ENCODE results near the gene HLA-DQA2.
A peak's percentile ranks its signal among the peaks of the same experiment; 100 is the strongest.

Gene HLA-DQA2

GRCh38 chr6:32785781-32786533 is 44.8 kb downstream of the HLA-DQA2 start:
- POLR2A ChIA-PET: interaction anchor here (0.9 kb wide), 1 partner anchor 52 kb away, joined by 3 read pairs; no protein-coding TSS in a partner anchor
- CTCF ChIA-PET: interaction anchor here (0.7 to 2.0 kb wide), 16 partner anchors 24 to 540 kb away, joined by 3 to 14 read pairs (median 4); partner anchors contain the start of genes PSMB9 and TAP1
- peak; percentile 70 for DNase-seq (ENCODE audit: extremely low spot score)
- TF ChIP-seq FOXK2 (IDR thresholded peaks at IDR 0.05) (no peak), ELF4 (IDR thresholded peaks at IDR 0.05) (no peak), PKNOX1 (IDR thresholded peaks at IDR 0.05) (no peak)

- POLR2A ChIA-PET: no interaction called here
- CTCF ChIA-PET: no interaction called here
- no peak for DNase-seq (ENCODE audit: extremely low spot score)
- TF ChIP-seq ARNT (IDR thresholded peaks at IDR 0.05) (no peak), FOXA1 (IDR thresholded peaks at IDR 0.05) (no peak), NFRKB (IDR thresholded peaks at IDR 0.05) (no peak), PKNOX1 (IDR thresholded peaks at IDR 0.05) (no peak), ELF4 (IDR thresholded peaks at IDR 0.05) (no peak), BHLHE40 (IDR thresholded peaks at IDR 0.05; ENCODE audit: borderline replicate concordance) (no peak), FOXM1 (IDR thresholded peaks at IDR 0.05; ENCODE audit: borderline replicate concordance) (no peak), ZNF384 (IDR thresholded peaks at IDR 0.05) (no peak), HDGF (IDR thresholded peaks at IDR 0.05; ENCODE audit: borderline replicate concordance) (no peak), TARDBP (IDR thresholded peaks at IDR 0.05) (no peak), LEF1 (IDR thresholded peaks at IDR 0.05; ENCODE audit: borderline replicate concordance) (no peak)
Observed at GRCh38 chr6:32790306-32790705, 49.1 kb downstream of the HLA-DQA2 start.

GRCh38 chr6:32792901-32793435 is 51.8 kb downstream of the HLA-DQA2 start:
- CTCF ChIA-PET: interaction anchor here (0.6 to 1.1 kb wide), 2 partner anchors 92 to 310 kb away, joined by 3 to 9 read pairs; no protein-coding TSS in a partner anchor
- TF ChIP-seq SUZ12 (IDR thresholded peaks at IDR 0.05) (no peak), FOXK2 (IDR thresholded peaks at IDR 0.05) (no peak), NFRKB (IDR thresholded peaks at IDR 0.05) (no peak), LEF1 (IDR thresholded peaks at IDR 0.05; ENCODE audit: borderline replicate concordance) (no peak), ARNT (IDR thresholded peaks at IDR 0.05) (no peak), TARDBP (IDR thresholded peaks at IDR 0.05) (no peak), ZNF384 (IDR thresholded peaks at IDR 0.05) (no peak), L3MBTL2 (conservative IDR thresholded peaks at IDR 0.05) (no peak), SP1 (IDR thresholded peaks at IDR 0.05) (no peak), CTBP1 (IDR thresholded peaks at IDR 0.05; ENCODE audit: borderline replicate concordance) (no peak), PKNOX1 (IDR thresholded peaks at IDR 0.05) (no peak)
- POLR2A ChIA-PET: interaction anchor here (1.0 kb wide), 1 partner anchor 46 kb away, joined by 3 read pairs; the partner anchor contains the start of gene TAP2

GRCh38 chr6:32794510-32794909 is 53.3 kb downstream of the HLA-DQA2 start:
- TF ChIP-seq BHLHE40 (IDR thresholded peaks at IDR 0.05; ENCODE audit: borderline replicate concordance): no peak
- no peak for TF ChIP-seq ARNT (IDR thresholded peaks at IDR 0.05)
- no peak for TF ChIP-seq ZNF384 (IDR thresholded peaks at IDR 0.05)
- no peak for TF ChIP-seq HDGF (IDR thresholded peaks at IDR 0.05; ENCODE audit: borderline replicate concordance)
- TF ChIP-seq PKNOX1 (IDR thresholded peaks at IDR 0.05): no peak
- no peak for TF ChIP-seq L3MBTL2 (conservative IDR thresholded peaks at IDR 0.05)
- TF ChIP-seq FOXM1 (IDR thresholded peaks at IDR 0.05; ENCODE audit: borderline replicate concordance): no peak
- no peak for TF ChIP-seq NFRKB (IDR thresholded peaks at IDR 0.05)
- TF ChIP-seq SP1 (IDR thresholded peaks at IDR 0.05): no peak
- no peak for TF ChIP-seq SUZ12 (IDR thresholded peaks at IDR 0.05)
- TF ChIP-seq ELF4 (IDR thresholded peaks at IDR 0.05): no peak
- TF ChIP-seq CTBP1 (IDR thresholded peaks at IDR 0.05; ENCODE audit: borderline replicate concordance): no peak
- no peak for TF ChIP-seq FOXK2 (IDR thresholded peaks at IDR 0.05)
- TF ChIP-seq FOXA1 (IDR thresholded peaks at IDR 0.05): no peak
- no peak for TF ChIP-seq LEF1 (IDR thresholded peaks at IDR 0.05; ENCODE audit: borderline replicate concordance)
- no peak for TF ChIP-seq TARDBP (IDR thresholded peaks at IDR 0.05)
- no peak for DNase-seq (ENCODE audit: extremely low spot score)
- CTCF ChIA-PET: interaction anchor here (0.7 kb wide), 1 partner anchor 57 kb away, joined by 6 read pairs; no protein-coding TSS in a partner anchor
- POLR2A ChIA-PET: no interaction called here

More at GRCh38 chr6:32792901-32793435, 51.8 kb downstream of the HLA-DQA2 start:
- no peak for DNase-seq (ENCODE audit: extremely low spot score)

Measured in HEK293T (cell line).